OCI-LY1 (cell line): ENCODE data around the gene VWA5B1.

Experiments
- H2AFZ ChIP-seq: fragments of 200-600 bp; sonication (generic), shearing (Covaris generic); 2 replicates; pipeline ENCODE4 v1.6.0; 2014; ENCODE audit warnings: antibody characterized with exemption, mild to moderate bottlenecking, low read length
- H3F3A ChIP-seq: fragments of 200-600 bp; sonication (generic), shearing (Covaris generic); 2 replicates; pipeline ENCODE4 v1.6.0; 2014; ENCODE audit warnings: mild to moderate bottlenecking, antibody characterized with exemption, low read length, moderate library complexity; ENCODE audit not compliant: insufficient read depth
- H3K27ac ChIP-seq: fragments of 200-600 bp; sonication (generic); 2 replicates; pipeline ENCODE4 v1.5.1; 2014; ENCODE audit warnings: low read length, mixed run types, mild to moderate bottlenecking, low read depth; ENCODE audit not compliant: poor library complexity, severe bottlenecking
- H3K27me3 ChIP-seq: fragments of 200-600 bp; sonication (generic); 2 replicates; pipeline ENCODE4 v1.6.0; 2014; ENCODE audit warnings: antibody characterized with exemption, mild to moderate bottlenecking, low read length, moderate library complexity; ENCODE audit not compliant: insufficient read depth
- H3K36me3 ChIP-seq: fragments of 200-600 bp; sonication (generic); 2 replicates; pipeline ENCODE4 v1.6.1; 2014; ENCODE audit warnings: mild to moderate bottlenecking, antibody characterized with exemption, low read length, moderate library complexity, mixed read lengths; ENCODE audit not compliant: insufficient read depth
- H3K4me1 ChIP-seq: fragments of 200-600 bp; sonication (generic); 2 replicates; pipeline ENCODE4 v1.5.1; 2014; ENCODE audit warnings: mild to moderate bottlenecking, low read length, moderate library complexity; ENCODE audit not compliant: insufficient read depth, severe bottlenecking
- H3K4me2 ChIP-seq: fragments of 200-600 bp; sonication (generic), shearing (Covaris generic); 2 replicates; pipeline ENCODE4 v1.6.1; 2014; ENCODE audit warnings: low read length
- H3K4me3 ChIP-seq: fragments of 200-600 bp; sonication (generic); 2 replicates; pipeline ENCODE4 v1.5.1; 2014; ENCODE audit warnings: low read length, low read depth, mild to moderate bottlenecking, mixed read lengths; ENCODE audit not compliant: poor library complexity, severe bottlenecking
- H3K79me2 ChIP-seq: fragments of 200-600 bp; shearing (Covaris generic); 2 replicates; pipeline ENCODE4 v1.6.1; 2016; ENCODE audit warnings: mixed run types, low read length, mixed read lengths; ENCODE audit not compliant: insufficient read depth
- H3K9ac ChIP-seq: fragments of 200-600 bp; sonication (generic), shearing (Covaris generic); 2 replicates; pipeline ENCODE4 v1.6.1; 2014; ENCODE audit warnings: mild to moderate bottlenecking, low read length, mixed read lengths
- H3K9me2 ChIP-seq: fragments of 200-600 bp; sonication (generic), shearing (Covaris generic); 2 replicates; pipeline ENCODE4 v1.6.1; 2014; ENCODE audit warnings: low read depth, mild to moderate bottlenecking, low read length, mixed read lengths
- H3K9me3 ChIP-seq: fragments of 200-600 bp; shearing (Covaris generic); 2 replicates; pipeline ENCODE4 v1.6.1; 2014; ENCODE audit warnings: low read length, mixed read lengths
- H4K20me1 ChIP-seq: fragments of 200-600 bp; sonication (generic), shearing (Covaris generic); 2 replicates; pipeline ENCODE4 v1.6.0; 2016; ENCODE audit warnings: mild to moderate bottlenecking, low read length; ENCODE audit not compliant: insufficient read depth
- EZH2 ChIP-seq: fragments of 200-600 bp; sonication (generic), shearing (Covaris generic); IDR thresholded peaks from 2 replicates; pipeline ENCODE4 v1.8.0; 2017; ENCODE audit warnings: borderline replicate concordance, mixed run types, mild to moderate bottlenecking, antibody characterized with exemption, low read length, moderate library complexity, mixed read lengths
- TF ChIP-seq, protein P1 (sequence below): fragments of 200-600 bp; sonication (generic), shearing (Covaris generic); IDR thresholded peaks from 2 replicates; pipeline ENCODE4 v1.5.1; 2017; ENCODE audit warnings: mild to moderate bottlenecking, antibody characterized with exemption, low read length, moderate library complexity, mixed read lengths

VWA5B1 gene

DNA sequence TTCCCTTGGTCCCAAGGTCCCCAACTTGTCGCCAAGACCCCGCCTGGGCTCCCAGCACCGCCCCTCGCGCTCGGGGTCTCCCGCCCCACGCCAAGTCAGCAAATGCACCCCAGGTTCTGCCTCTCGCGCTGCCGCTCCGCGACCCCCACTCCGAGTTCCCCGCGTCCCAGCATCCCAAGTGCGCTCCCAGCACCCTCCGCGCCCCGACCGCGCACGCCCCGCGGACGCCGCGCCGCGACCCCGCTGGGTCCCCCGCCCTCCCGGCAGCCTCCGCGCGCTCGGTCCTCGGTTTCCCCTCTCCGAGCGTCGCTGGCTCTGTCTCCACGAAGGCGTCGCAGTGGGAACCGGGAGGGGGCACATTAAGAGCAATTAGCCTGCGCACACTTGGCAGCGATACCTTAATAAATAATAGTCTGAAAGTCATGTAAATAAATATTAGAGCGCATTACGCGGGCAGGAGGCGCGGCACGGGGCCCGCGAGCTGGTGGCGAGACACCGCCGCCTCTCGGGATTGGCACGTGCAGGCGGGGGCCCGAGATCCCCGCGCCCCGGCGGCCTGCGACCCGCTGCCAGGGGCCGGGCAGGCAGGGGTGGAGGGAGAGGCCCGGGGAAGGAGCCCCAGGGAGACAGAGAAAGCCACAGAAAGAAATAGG, 75.9 kb downstream of the VWA5B1 start:
- Histone ChIP-seq H3K4me3 (no peak overlapping the region), H2AFZ (no peak overlapping the region), H3K27me3 (no peaks in the 10 kb centered on the region; the same call in 1 of the 2 replicates), H3K36me3 (no peaks in the 10 kb centered on the region), H3K4me1 (no peaks in the 10 kb centered on the region), H3K79me2 (no peaks in the 10 kb centered on the region), H3F3A (no peaks in the 10 kb centered on the region), H3K9me2 (no peaks in the 10 kb centered on the region), H3K27ac (no peak overlapping the region), H3K4me2 (no peak overlapping the region), H4K20me1 (no peaks in the 10 kb centered on the region), H3K9ac (no peak overlapping the region), H3K9me3 (no peaks in the 10 kb centered on the region)
- TF ChIP-seq EZH2 = no peak
- TF ChIP-seq, protein P1, sequence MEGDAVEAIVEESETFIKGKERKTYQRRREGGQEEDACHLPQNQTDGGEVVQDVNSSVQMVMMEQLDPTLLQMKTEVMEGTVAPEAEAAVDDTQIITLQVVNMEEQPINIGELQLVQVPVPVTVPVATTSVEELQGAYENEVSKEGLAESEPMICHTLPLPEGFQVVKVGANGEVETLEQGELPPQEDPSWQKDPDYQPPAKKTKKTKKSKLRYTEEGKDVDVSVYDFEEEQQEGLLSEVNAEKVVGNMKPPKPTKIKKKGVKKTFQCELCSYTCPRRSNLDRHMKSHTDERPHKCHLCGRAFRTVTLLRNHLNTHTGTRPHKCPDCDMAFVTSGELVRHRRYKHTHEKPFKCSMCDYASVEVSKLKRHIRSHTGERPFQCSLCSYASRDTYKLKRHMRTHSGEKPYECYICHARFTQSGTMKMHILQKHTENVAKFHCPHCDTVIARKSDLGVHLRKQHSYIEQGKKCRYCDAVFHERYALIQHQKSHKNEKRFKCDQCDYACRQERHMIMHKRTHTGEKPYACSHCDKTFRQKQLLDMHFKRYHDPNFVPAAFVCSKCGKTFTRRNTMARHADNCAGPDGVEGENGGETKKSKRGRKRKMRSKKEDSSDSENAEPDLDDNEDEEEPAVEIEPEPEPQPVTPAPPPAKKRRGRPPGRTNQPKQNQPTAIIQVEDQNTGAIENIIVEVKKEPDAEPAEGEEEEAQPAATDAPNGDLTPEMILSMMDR = no peak

DNA sequence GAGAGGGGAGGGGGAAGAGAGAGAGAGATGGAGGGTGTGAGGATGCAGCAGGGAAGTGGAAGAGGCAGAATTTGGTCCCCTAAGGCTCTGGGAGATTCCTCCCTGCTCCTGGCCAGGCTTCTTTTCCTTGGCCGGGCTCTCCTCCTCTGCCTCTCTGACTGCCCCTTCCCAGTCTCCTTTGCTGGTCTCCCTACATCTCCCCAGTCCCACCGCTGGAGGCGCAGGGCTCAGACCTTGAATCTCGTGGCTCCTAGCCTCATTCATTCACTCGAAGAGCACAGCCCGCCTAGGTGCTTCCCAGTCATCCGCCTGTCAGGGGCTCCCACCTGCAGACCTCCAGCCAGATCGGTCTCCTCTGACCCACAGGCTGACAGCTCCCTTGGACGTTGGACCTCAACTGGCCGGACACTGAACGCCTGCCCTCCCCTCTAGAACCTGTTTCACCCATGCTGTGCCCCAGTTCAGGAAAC, 76.5 kb downstream of the VWA5B1 start:
- TF ChIP-seq, protein P1 = no peak
- no peak for TF ChIP-seq EZH2
- Histone ChIP-seq H3K4me3 (no peak overlapping the region), H4K20me1 (no peaks in the 10 kb centered on the region), H3K9me2 (no peaks in the 10 kb centered on the region), H3K9ac (no peak overlapping the region), H3K36me3 (no peaks in the 10 kb centered on the region), H3K9me3 (no peaks in the 10 kb centered on the region), H3K4me2 (no peak overlapping the region), H3K27ac (no peak overlapping the region), H3K4me1 (no peaks in the 10 kb centered on the region), H3K79me2 (no peaks in the 10 kb centered on the region), H3F3A (no peaks in the 10 kb centered on the region), H2AFZ (no peak overlapping the region), H3K27me3 (no peaks in the 10 kb centered on the region; the same call in 1 of the 2 replicates)

DNA sequence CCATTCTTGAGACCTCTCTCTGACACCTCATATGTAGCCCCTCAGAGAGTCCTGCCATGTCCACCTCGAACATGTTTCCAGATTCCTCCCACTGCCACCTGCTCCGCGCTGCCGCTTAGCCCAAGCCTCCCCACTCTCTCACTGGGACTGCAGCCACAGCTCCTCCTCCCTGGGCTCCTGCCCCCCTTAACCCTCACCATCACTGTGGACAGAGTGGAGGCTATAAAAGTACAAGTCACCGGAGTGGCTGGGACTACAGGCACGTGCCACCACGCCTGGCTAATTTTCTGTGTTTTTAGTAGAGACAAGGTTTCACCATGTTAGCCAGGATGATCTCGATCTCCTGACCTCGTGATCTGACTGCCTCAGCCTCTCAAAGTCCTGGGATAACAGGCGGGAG, 77.0 kb downstream of the VWA5B1 start:
- no peaks in the 10 kb centered on the region for H3K79me2 ChIP-seq
- H3K36me3 ChIP-seq = no peaks in the 10 kb centered on the region
- H4K20me1 ChIP-seq = no peaks in the 10 kb centered on the region
- H3K9me3 ChIP-seq = no peaks in the 10 kb centered on the region
- no peak overlapping the region for H3K4me3 ChIP-seq
- no peak overlapping the region for H2AFZ ChIP-seq
- no peak overlapping the region for H3K27ac ChIP-seq
- no peak overlapping the region for H3K9ac ChIP-seq
- no peaks in the 10 kb centered on the region; the same call in 1 of the 2 replicates for H3K27me3 ChIP-seq
- no peaks in the 10 kb centered on the region for H3K9me2 ChIP-seq
- no peak overlapping the region for H3K4me2 ChIP-seq
- TF ChIP-seq, protein P1 = no peak
- no peaks in the 10 kb centered on the region for H3K4me1 ChIP-seq
- no peaks in the 10 kb centered on the region for H3F3A ChIP-seq
